ENCODE data around the gene DMP1. TPM values are rescaled to one million over a fixed set of nuclear protein-coding genes. Genes with fewer than 3 reads are reported as not detected.

The DMP1 gene
- total and polyA plus RNA-seq, 2 of the 8 experiments (the other 6 are each of a cell fraction or from before 2014, with no cell fraction given): 0.05 to 0.17 TPM

- TF ChIP-seq CBX5 (IDR thresholded peaks at IDR 0.05; ENCODE audit: low read depth, low read length) (no peak), SP2 (IDR thresholded peaks at IDR 0.05; ENCODE audit: low read length) (no peak), SUZ12 (IDR thresholded peaks at IDR 0.05; ENCODE audit: low read length) (no peak)
Observed at GRCh38 chr4:87677731-87678130, 27.7 kb downstream of the DMP1 start (continued).
